ENCODE data around the gene DNLZ.

Gene DNLZ

DNA sequence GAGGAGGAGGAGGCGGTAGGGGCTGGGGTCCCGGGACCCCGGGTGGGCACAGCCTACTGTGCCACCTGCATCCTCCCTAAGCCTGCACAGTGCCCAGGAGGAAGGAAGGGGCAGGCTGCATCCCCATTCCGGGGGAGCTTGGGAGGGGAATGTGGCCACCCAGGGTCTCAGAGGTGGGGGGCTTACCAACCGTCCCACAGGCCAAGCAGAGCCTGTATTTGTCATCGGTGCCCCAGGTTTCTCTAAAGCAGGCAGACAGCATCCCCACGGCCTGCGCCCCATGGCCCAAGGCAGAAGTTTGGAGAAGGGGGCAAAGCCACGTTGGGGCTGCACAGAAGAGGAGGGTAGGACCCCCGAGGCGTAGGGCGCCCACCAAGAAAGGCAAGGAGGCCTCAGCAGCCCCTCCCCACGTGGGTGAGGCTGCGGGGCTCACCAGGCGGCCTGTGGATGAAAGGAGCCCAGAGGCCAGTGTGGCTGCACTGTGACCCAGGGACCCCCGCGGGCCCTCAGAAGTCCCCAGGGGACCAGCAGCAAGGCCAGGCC lies 36.7 kb downstream of the DNLZ start:
- DNase-seq (ENCODE audit: low read depth), result no peak
- no peak overlapping the region for H3K4me3 ChIP-seq (ENCODE audit: low read depth, low read length)
- TF ChIP-seq, protein P1, sequence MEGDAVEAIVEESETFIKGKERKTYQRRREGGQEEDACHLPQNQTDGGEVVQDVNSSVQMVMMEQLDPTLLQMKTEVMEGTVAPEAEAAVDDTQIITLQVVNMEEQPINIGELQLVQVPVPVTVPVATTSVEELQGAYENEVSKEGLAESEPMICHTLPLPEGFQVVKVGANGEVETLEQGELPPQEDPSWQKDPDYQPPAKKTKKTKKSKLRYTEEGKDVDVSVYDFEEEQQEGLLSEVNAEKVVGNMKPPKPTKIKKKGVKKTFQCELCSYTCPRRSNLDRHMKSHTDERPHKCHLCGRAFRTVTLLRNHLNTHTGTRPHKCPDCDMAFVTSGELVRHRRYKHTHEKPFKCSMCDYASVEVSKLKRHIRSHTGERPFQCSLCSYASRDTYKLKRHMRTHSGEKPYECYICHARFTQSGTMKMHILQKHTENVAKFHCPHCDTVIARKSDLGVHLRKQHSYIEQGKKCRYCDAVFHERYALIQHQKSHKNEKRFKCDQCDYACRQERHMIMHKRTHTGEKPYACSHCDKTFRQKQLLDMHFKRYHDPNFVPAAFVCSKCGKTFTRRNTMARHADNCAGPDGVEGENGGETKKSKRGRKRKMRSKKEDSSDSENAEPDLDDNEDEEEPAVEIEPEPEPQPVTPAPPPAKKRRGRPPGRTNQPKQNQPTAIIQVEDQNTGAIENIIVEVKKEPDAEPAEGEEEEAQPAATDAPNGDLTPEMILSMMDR (IDR thresholded peaks at IDR 0.05; ENCODE audit: low read depth, low read length, missing control alignments), result no peak

DNA sequence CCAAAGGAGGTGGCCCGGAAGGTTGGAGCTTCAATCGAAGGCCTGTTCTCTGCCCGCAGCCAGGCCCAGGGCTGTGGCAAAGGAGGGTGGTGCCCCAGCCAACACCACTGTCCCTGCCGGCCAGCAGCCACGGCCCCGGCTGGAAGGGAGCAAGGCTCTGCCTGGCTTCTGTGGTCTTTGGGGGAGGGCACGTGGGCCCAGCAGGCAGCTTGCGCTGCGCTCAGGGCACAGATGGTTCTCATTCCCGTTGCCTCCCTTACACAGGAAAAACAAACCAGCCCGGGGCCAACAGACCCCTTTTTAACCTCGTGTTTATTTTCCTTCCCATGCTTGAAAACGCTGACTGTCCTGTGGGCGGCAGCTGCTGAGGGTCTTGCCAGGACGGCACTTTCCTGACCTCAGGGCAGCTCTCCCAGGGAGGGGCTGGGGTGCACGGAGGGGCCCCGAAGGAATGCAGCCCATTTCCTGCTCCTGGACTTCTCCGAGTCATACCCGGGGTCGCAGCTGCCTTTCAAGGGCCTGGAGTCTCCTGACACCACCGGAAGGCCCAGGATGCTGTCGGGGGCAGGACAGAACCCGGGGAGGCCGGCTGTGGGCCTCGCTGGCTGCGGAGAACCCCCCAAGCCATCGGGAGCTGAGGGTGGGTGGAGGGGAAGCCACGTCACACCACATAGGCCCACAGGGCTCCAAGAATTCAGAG lies 37.3 kb downstream of the DNLZ start:
- no peak for DNase-seq (ENCODE audit: low read depth)
- H3K4me3 ChIP-seq (ENCODE audit: low read depth, low read length), result no peak overlapping the region
- TF ChIP-seq, protein P1 (IDR thresholded peaks at IDR 0.05; ENCODE audit: low read depth, low read length, missing control alignments), result no peak

DNA sequence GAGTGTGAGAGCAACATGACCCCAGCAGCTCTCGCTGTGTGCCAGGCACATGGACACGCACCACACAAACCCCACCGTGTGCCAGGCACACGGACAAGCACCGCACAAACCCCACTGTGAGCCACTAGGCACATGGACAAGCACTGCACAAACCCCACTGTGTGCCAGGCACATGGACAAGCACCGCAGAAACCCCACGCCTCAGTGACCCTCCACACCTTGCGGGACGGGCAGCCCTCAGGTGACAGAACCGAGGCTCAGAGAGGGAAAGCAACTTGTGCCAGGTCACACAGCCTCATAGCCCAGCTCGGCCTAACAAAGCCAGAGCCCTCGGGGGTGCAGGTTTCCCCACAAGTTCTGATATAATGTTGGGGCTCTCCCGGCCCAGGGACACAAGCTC lies 38.2 kb downstream of the DNLZ start:
- no peak overlapping the region for H3K4me3 ChIP-seq (ENCODE audit: low read depth, low read length)
- TF ChIP-seq, protein P1 (IDR thresholded peaks at IDR 0.05; ENCODE audit: low read depth, low read length, missing control alignments), result no peak

DNA sequence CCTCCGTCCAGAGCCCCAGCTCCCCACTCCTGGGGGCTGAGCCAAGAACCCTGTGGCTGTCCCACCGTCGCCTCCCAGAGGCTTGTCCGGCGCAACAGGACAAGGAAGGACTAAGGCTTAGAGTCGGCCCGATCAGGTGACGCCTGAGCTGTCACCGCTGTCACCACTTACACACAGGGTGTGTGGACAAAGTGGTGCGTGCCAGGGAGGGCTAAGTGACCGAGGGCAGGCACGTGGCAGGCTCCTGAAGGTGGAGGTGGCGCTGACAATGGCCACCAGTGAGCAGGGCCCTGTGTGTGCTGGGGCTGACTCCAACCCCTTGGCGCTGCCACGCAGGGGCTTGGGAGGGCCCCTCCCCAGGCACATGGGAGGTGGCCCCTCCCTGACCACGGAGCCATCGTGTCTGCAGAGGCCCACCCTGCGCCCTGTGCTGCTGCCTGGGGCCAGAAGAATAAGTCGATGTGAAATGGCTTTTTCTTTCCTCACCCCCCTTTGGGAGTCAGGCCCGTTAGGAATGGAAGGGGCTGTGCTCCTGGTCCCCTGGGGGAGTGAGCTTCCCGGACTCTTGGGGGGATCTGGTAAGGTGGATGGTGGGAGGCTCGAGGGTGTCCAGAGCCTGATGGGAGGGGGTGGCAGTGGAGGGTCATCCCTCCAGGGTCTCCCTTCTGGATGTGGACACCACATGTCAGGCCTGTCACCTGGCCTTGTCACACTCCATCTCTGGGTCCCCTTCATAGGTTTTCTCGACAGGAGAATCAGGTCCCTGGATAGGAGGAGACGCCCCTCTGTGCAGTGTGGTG lies 38.8 kb downstream of the DNLZ start:
- no peak for DNase-seq (ENCODE audit: low read depth)
- TF ChIP-seq, protein P1 (IDR thresholded peaks at IDR 0.05; ENCODE audit: low read depth, low read length, missing control alignments), result no peak
- H3K4me3 ChIP-seq (ENCODE audit: low read depth, low read length), result no peak overlapping the region

More for the DNA sequence above, 38.2 kb downstream of the DNLZ start:
- no peak for DNase-seq (ENCODE audit: low read depth)

DNA sequence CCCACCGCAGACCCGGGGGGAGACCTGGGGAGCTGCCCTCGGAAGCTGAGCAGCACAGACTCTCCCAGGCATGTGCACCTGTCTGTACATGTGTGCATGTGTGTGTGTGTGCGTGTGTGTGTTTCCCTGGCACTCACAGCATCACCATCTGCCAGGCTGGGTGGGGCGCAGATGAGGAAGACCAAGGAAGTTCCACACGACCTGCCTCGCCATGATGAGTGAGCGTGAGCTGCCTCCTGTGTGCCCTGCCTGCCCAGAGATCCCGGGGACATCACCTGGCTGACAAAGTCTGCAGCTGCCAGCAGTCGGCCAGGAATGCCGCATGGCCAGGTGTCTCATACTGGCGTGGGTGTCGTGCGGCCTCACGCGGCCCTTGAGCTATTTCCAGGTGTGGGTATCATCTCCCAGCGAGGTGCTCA lies 40.2 kb downstream of the DNLZ start:
- DNase-seq (ENCODE audit: low read depth), result no peak
- TF ChIP-seq, protein P1 (IDR thresholded peaks at IDR 0.05; ENCODE audit: low read depth, low read length, missing control alignments), result no peak
- H3K4me3 ChIP-seq (ENCODE audit: low read depth, low read length), result no peak overlapping the region

DNA sequence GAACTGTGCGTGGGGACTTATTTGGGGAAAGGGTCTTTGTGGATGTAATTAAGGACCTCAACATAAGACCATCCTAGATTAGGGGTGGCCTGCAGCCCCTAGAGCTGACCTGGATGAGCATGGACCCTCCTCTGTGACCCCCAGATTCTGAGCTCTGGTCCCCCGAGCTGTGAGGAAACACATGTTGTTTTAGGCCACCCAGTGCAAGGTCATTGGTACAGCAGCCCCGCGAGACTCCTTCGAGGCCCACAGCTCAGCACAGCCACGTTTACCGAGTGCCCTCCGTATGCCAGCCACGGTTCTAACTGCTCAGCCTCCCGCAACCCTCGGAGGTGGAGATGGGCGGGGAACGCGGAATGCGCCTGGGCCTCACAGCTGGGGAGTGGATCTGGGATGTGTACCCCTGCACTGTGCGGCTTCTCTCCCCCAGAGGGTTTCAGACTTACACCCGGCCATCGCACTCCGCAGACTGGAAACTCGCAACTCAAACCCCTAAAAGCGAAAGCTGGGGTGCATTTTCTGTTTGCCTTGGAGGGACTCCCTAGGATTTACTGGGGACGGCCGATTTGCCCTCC lies 40.7 kb downstream of the DNLZ start:
- H3K4me3 ChIP-seq (ENCODE audit: low read depth, low read length), result no peak overlapping the region
- TF ChIP-seq, protein P1 (IDR thresholded peaks at IDR 0.05; ENCODE audit: low read depth, low read length, missing control alignments), result no peak
- no peak for DNase-seq (ENCODE audit: low read depth)

Data from GM12864 (cell line).